ENCODE results near the gene KRTAP4-7.
A peak's percentile ranks its signal among the peaks of the same experiment; 100 is the strongest.

GRCh38 chr17:41049110-41049509 is 34.8 kb upstream of the KRTAP4-7 start:
- no peak for TF ChIP-seq EZH2 (IDR thresholded peaks at IDR 0.05; ENCODE audit: insufficient read depth, poor library complexity, severe bottlenecking)
- TF ChIP-seq EZH2phosphoT487 (IDR thresholded peaks at IDR 0.05; ENCODE audit: insufficient read depth, low read depth): 0 out of 2 replicates have a peak, but pooled peaks have one; percentile 57
